22Rv1 (cell line): Measurements from ENCODE around the gene WNT3A.

ENCODE experiments used
- CTCF ChIP-seq: fragments of 450-650 bp; IDR thresholded peaks from 2 replicates; pipeline ENCODE4 v1.5.1; 2017; ENCODE audit warnings: mild to moderate bottlenecking
- ZFX ChIP-seq: fragments of 450-650 bp; IDR thresholded peaks from 2 replicates; pipeline ENCODE4 v1.6.1; 2017; ENCODE audit warnings: antibody characterized with exemption, borderline replicate concordance

- TF ChIP-seq CTCF (no peak), ZFX (no peak)
Measured at GRCh38 chr1:228072658-228073043, 65.9 kb downstream of the WNT3A start.
